Motor neuron (in vitro differentiated cells): Measurements from ENCODE around the gene VLDLR. TPM values are rescaled to one million over a fixed set of nuclear protein-coding genes. Genes with fewer than 3 reads are reported as not detected.

ENCODE experiments used
- ATAC-seq, 8 experiments: fragments of 200-7000 bp; cut with Tn5 transposase; replicated peaks in 6 of 8; 2 replicates each; pipeline ENCODE4 v1.8.0; 2021; ENCODE audit warnings: mild to moderate bottlenecking in 8 of 8, moderate library complexity in 8 of 8
- H3K27ac ChIP-seq, 2 donors: fragments of 250-450 bp; sonication (Bioruptor Pico); 2 replicates each; pipeline ENCODE4 v1.9.0; 2021; ENCODE audit warnings: antibody characterized with exemption in 2 of 2, mild to moderate bottlenecking in 2 of 2, moderate library complexity in 1 of 2
- H3K4me1 ChIP-seq, 2 donors: fragments of 250-450 bp; sonication (Bioruptor Pico); replicated peaks in 1 of 2; 2 replicates each; pipeline ENCODE4 v1.6.1; 2021; ENCODE audit warnings: antibody characterized with exemption in 2 of 2, mild to moderate bottlenecking in 2 of 2, moderate library complexity in 1 of 2
- H3K4me3 ChIP-seq, 5 donors: fragments of 250-450 bp; sonication (Bioruptor Pico); 2 replicates each; pipeline ENCODE4 v1.9.0; 2021; ENCODE audit warnings: antibody characterized with exemption in 5 of 5, mild to moderate bottlenecking in 5 of 5, moderate library complexity in 4 of 5
- WGBS, 10 experiments: fragments of 450-650 bp; shearing (Covaris generic); methylation state at CpG; one replicate each; pipeline ENCODE4 v1.0.0; 2022; 5-methylcytosine and 5-hydroxymethylcytosine counted together
- in situ Hi-C, 9 experiments: fragments of 400-800 bp; cut with MboI; loops; one replicate each; pipeline ENCODE4 v1.15.0; 2021; ENCODE audit warnings: low sequenced_read_pairs in 9 of 9, low pct_unique_long_range_greater_than_20kb in 2 of 9; ENCODE audit not compliant: unreplicated experiment in 9 of 9
- total RNA-seq, 8 experiments: library from RNA; unstranded; fragments of 300-600 nt; gene quantifications; 2 replicates each; pipeline versions ENCODE4 v1.2.3 to v1.2.4, GENCODE V29; 2022

VLDLR gene
- total RNA-seq, 8 experiments from 2014 or later = 15.3 to 43.3 (median 19.5) TPM

GRCh38 chr9:2605246-2605645 lies 16.3 kb upstream of the VLDLR start:
- ATAC-seq = no peak
- no peak overlapping the region for H3K4me3 ChIP-seq
- in situ Hi-C loops = no loop called here
- WGBS, 10 experiments = 66 to 100% (median 97%) methylated on average over 1 to 3 of the region's 3 CpGs; no CpG with 5 or more reads in 2 of the 10 experiments
- H3K27ac ChIP-seq = no peak overlapping the region
- peaks cover 0 to 3% of the 10 kb centered on the region in 2 donors for H3K4me1 ChIP-seq

DNA sequence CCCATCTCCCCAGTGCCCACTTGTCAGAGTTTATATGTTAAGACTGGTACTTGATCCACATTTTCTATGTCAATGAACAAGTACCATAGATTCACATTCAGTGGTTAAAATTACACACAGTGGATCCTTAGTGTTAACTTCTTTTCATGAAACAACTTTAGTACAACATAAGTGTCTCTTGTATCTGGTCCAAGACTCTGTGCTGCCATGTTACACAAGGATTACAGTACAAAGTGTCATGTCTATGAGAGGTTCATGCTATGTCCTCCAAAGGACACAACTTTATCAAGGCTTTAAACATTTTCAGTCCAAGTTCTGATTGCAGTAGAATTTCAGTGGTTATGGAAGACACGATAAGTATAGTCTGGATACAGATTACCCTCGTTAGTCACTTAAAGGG lies 13.3 kb upstream of the VLDLR start:
- no peak for ATAC-seq
- in situ Hi-C loops = no loop called here
- Histone ChIP-seq H3K4me1 (no peaks in the 10 kb centered on the region), H3K4me3 (no peak overlapping the region), H3K27ac (no peak overlapping the region)
- 17 to 100% (median 94%) methylated on average over 1 to 2 of the region's 2 CpGs; no CpG with 5 or more reads in 2 of the 10 experiments for WGBS, 10 experiments

DNA sequence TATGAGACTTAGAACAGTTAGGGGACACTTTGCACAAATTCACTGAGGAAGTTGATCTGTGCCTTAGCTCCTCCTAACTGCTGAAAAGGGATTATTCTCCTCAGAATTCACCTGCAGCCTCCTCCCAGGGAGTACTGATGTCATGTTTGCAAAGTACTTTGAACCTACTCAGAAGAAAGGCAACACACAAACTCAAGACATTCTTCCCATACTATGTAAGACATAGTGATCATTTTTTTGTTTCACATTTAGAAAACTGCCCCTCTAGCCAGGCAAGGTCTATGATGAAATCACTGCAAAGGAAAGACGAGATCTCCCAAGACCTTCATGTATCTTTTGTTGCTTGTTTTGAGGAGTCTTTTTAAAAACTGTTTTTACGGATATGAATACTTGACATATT lies 10.6 kb upstream of the VLDLR start:
- no peak overlapping the region for H3K4me3 ChIP-seq
- WGBS, 10 experiments = 20 to 100% (median 90%) methylated on average over 1 to 2 of the region's 2 CpGs; no CpG with 5 or more reads in 2 of the 10 experiments
- in situ Hi-C loops = no loop called here
- no peaks in the 10 kb centered on the region for H3K4me1 ChIP-seq
- H3K27ac ChIP-seq = no peak overlapping the region
- peak in 1 of 8 experiments; percentile 37 for ATAC-seq

DNA sequence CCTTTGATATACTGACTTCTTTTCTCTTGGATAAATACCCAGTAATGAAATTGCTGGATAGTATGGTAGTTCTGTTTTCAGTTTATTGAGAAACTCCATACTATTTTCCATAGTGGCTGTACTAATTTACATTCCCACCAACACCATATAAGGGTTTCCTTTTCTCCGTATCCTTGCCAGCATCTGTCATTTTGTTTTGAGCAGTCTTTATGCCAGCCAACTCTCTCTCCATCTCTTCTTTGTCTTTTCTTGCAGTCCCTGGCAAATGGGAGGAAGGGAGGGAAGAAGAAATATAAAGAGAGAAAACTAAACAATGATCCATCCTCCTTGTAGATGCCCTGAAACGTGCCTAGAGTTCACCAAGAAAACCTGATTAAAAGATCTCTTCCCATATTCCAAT lies 9.6 kb upstream of the VLDLR start:
- in situ Hi-C loops = no loop called here
- no peak for ATAC-seq
- Histone ChIP-seq H3K27ac (no peak overlapping the region), H3K4me3 (no peak overlapping the region), H3K4me1 (no peaks in the 10 kb centered on the region)
- WGBS, 10 experiments = 20 to 100% (median 82%) methylated on average over 1 to 2 of the region's 2 CpGs; no CpG with 5 or more reads in 1 of the 10 experiments

DNA sequence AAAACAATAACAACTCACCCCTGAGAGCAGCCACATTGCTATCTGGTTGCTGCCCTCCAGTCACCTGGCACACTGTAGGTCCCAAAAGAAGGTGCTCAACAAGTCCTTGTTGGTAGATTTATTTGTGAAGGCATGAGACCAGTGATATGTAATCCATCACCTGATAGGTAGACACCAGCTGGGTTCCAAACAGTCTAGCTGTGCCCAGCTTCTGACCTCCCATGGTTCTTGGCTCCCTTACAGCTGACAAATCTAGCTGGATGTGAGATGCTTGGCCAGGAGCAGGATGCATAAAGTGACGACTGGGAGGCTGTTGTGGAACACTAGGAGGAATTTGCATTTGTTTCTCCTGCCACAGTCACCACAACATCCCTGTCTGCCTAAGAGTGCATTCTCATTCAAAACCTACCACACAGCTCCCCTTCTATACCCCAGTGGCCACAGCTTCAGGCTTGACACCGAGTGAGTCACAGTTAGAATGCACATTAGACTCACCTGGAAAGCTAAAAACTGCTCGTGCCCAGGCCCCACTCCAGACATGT lies 7.8 kb upstream of the VLDLR start:
- in situ Hi-C loops = no loop called here
- Histone ChIP-seq H3K4me3 (no peak overlapping the region), H3K27ac (no peak overlapping the region), H3K4me1 (no peaks in the 10 kb centered on the region)
- WGBS, 10 experiments = 45 to 100% (median 83%) methylated on average over 1 to 3 of the region's 3 CpGs; no CpG with 5 or more reads in 5 of the 10 experiments
- peak in 3 of 8 experiments; percentile 24 to 96 (median 90) for ATAC-seq

DNA sequence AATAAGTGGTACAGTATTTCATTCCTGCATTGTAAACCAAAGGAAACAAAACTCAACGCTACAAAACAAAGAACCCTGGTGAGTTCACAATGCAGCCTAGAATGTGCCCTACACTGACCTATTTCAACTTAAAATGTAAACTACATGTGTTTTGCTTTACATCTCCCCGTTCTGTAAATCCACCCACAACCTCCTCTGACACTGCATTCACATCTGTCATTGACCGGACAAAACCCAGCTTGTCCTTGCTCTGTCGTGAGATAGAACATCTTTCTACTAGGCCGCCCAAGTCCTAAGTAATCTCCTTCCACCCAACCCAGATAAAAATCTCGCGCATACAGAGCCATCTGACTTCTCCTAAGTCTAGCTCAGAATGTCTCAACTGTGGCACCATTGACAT lies 6.1 kb upstream of the VLDLR start:
- H3K27ac ChIP-seq = no peak overlapping the region
- ATAC-seq = no peak
- in situ Hi-C loops = no loop called here
- H3K4me3 ChIP-seq = no peak overlapping the region
- H3K4me1 ChIP-seq = peaks cover 0 to 7% of the 10 kb centered on the region in 2 donors
- whole genome bisulfite sequencing, 10 experiments = 0 to 93% (median 66%) methylated on average over 1 to 7 of the region's 7 CpGs

DNA sequence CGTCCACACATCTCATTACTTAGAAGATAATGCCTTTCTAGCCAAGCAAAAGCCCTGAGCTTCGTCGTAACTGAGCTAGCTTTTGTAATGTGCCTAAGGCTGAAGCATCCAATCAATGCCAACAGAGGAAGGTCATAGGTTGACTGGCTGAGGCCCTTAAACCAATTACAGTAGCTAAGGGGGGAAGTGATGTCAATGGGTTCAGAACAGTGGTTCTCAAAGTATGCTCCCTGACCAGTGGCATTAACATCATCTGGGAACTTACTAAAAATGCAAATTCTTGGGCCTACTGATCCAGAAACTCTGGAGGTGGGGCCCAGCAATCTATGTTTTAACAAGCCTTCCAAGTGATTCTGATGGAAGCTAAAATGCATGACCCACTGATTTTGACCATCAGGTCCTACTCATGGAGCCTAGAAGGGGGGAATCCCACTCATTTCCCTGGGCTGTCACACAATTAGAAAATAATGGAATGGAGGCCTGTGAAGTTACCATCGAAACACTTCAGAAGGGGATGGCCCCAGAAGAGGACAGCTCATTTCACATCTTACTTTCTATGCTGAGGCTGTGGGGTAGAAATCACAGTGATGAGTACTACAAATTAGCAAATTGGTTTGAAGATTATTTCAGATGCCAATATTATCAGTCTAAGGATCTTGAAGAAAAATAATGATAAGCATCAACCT lies 4.8 kb upstream of the VLDLR start:
- peaks cover 0 to 7% of the 10 kb centered on the region in 2 donors for H3K4me1 ChIP-seq
- in situ Hi-C loops = no loop called here
- WGBS, 10 experiments = 81 to 100% (median 92%) methylated on average over 1 to 4 of the region's 4 CpGs; no CpG with 5 or more reads in 1 of the 10 experiments
- H3K27ac ChIP-seq = no peak overlapping the region
- no peak overlapping the region for H3K4me3 ChIP-seq
- ATAC-seq = no peak

DNA sequence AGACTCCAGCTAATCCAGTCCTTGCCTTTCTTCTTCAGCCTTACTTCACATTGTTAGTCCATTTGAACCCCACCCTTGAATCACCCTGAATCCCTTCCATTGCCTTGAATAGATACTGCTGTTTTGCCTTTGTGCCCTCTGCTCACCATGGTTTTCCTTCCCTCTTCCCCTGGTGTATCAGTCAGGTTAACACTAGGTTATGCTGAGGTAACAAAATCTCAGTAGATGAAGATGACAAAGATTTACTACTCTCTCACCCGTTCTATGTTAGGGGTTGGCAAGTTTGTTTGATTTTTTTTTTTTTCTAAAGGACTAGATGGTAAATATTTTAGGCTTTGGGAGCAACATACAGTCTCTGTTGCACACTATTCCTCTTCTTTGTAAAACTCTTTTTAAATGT lies 3.3 kb upstream of the VLDLR start:
- H3K4me1 ChIP-seq = peaks cover 0 to 7% of the 10 kb centered on the region in 2 donors
- WGBS, 10 experiments = 43 to 100% (median 80%) methylated on average over 1 of the region's 1 CpG; no CpG with 5 or more reads in 7 of the 10 experiments
- no peak overlapping the region for H3K27ac ChIP-seq
- no peak for ATAC-seq
- in situ Hi-C loops = no loop called here
- no peak overlapping the region for H3K4me3 ChIP-seq

DNA sequence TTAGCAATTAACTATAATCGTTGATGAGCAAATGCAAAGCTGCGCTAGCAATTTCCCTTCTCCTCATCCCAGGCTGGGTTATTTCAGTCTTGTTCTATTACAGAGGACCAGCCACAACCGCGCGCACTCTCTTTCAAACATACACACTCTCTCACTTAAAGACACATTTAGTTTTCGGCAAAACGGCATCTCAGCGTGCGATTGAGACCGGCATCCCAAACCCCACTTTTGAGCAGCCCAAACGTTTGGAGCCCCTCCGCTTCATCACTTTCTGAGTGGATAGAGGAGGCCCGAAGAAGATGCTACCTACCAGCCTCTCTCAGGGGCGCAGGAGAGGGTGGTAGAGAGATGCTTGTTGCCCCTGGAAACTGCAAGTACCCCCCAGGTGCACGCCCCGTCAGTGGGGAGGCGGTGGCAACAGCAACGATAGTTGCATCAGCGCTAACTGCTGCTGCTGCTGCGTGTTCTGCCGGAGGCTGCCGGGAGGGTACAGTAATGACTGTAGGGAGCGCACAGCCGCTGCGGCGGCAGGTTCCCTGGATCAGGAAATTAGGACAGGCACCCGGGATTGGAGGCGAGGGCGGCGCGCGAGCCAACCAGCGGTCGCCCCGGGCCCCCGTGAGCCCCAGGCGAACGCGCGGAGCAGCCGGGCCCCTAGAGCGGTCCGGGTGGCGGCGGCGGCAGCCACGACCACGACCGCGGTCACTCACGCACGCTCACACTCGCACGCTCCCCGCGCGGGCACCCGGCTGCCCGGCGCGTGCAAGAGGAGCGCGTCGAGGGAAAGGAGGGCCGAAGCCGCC lies 467 bp upstream of the VLDLR start:
- Histone ChIP-seq H3K4me1 (peaks cover 20 to 23% of the 10 kb centered on the region in 2 donors), H3K27ac (peak overlapping the region; percentile 88 to 93), H3K4me3 (peak overlapping the region; percentile 43 to 72 (median 56))
- ATAC-seq = peak; percentile 74 to 89 (median 86)
- 0 to 11% (median 2%) methylated on average over 1 to 15 of the region's 66 CpGs; no CpG with 5 or more reads in 2 of the 10 experiments for WGBS, 10 experiments
- in situ Hi-C loops = no loop called here

DNA sequence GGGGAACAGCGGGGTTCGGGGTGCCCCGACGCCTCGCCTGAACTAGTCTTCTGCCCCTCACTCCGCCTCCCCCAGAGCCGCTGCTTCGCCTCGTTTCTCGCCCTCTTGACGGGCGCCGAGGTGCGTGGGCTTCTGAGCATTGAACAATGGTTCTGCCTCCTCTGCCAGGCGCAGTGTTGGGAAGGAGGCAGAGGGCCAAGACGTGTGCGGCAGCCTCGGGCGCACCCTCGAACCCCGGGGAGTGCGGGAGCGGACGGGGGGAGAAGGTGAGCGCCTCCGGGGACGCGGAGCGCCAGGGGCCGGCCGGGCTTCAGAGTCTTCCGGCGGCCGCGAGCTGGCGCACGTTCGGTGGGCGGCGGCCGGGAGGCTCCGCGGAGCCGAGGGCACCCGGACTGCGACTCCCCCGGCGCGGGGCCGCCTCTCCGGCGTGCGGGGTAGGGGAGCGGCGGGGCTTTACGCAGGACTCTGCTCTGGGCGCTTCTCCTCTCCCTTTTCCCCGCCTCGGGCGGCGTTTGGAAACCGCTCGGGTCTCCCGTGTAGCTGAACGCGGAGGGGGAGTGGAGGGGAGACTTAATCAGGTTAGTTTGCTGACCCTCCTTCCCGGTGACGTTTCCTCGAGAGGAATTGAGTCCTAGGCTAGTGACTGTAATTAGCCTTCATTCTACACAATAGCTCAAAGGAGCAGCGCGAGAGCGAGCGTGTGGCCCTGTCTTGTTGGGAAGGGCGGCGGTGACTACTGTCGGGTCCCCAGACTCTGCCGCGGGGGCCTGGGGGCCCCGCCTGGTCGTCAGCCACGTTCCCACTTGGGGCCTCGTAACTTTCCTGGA lies 1.1 kb downstream of the VLDLR start:
- in situ Hi-C loops = no loop called here
- ATAC-seq = peak in 7 of 8 experiments; percentile 0 to 43 (median 3)
- H3K4me1 ChIP-seq = peaks cover 23 to 24% of the 10 kb centered on the region in 2 donors
- peak overlapping the region; percentile 88 to 93 for H3K27ac ChIP-seq
- WGBS, 10 experiments = 0 to 12% methylated on average over 1 to 7 of the region's 82 CpGs; no CpG with 5 or more reads in 8 of the 10 experiments
- peak overlapping the region; percentile 43 to 72 (median 56) for H3K4me3 ChIP-seq

DNA sequence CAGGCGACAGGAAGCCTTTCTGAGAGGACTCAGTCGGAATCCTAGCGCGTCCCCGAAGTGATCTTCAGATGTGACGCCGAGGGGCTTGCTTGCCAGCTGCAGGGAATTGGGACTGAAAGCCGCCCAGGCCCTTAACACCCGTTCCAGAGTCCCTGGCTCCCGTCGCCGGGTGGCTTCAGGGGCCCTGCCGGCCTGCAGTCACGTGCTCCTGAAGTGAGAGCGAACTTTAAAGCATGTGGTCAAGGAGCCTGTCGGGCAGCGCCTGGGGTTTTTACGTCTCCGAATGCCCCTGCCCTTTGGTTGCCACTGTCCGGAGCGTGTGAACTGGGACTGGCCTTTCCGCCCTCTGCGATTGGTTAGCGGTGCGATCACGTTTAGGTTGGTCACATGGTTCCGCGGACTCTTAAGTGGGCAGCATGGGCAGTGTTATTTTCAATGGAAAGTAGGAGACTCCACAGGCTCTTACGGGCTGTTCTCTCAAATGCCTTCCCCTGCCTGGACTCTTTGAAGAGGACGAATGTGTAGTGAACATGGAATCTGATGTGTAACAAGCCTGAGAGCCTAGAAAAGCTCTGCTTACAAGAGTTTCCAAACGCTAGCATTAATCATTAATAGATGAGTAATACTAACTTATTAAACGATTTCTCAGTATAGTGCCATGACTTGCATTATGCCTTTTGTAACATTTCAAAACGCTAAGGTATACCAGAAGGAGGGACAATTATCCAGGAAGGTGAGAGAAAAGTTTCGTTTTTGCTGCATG lies 1.9 kb downstream of the VLDLR start:
- H3K4me3 ChIP-seq = peak overlapping the region; percentile 43 to 72 (median 56)
- in situ Hi-C loops = no loop called here
- ATAC-seq = peak in 3 of 8 experiments; percentile 6 to 9 (median 7)
- H3K4me1 ChIP-seq = peaks cover 23 to 24% of the 10 kb centered on the region in 2 donors
- peak overlapping the region; percentile 88 to 93 for H3K27ac ChIP-seq
- 14 to 83% (median 32%) methylated on average over 2 to 18 of the region's 34 CpGs; no CpG with 5 or more reads in 2 of the 10 experiments for WGBS, 10 experiments
